ENCODE measurements around the gene ATG13. TPM values are rescaled to one million over a fixed set of nuclear protein-coding genes. Genes with fewer than 3 reads are reported as not detected.

Gene ATG13
- total RNA-seq, 1 donor from 2014 or later = 30.8 TPM

- Histone ChIP-seq H3K9me3 (ENCODE audit: control insufficient read depth in 3 of 3, low read length in 3 of 3) (no peaks in the 10 kb centered on the region), H3K4me3 (ENCODE audit: low read length in 3 of 3) (no peak overlapping the region), H3K4me1 (ENCODE audit: control insufficient read depth in 3 of 3, insufficient read depth in 3 of 3, low read length in 3 of 3) (peaks cover 0 to 8% (median 8%) of the 10 kb centered on the region in 3 donors), H3K27ac (ENCODE audit: low read depth, low read length) (no peak overlapping the region), H3K9ac (ENCODE audit: low read depth in 1 of 3, low read length in 3 of 3) (no peak overlapping the region), H3K27me3 (ENCODE audit: control insufficient read depth in 3 of 3, insufficient read depth in 3 of 3, low read length in 3 of 3) (no peaks in the 10 kb centered on the region), H3K36me3 (ENCODE audit: control insufficient read depth in 3 of 3, insufficient read depth in 3 of 3, low read length in 3 of 3) (no peaks in the 10 kb centered on the region)
These were observed 101.0 kb downstream of the ATG13 start for GRCh38 chr11:46718155-46719019.

GRCh38 chr11:46719048-46719542, 101.7 kb downstream of the ATG13 start, which contains the start of gene F2:
F2 (plus strand) TSS chr11:46719213; CDS start chr11:46719236, 23 bp downstream.
- Histone ChIP-seq H3K4me3 (ENCODE audit: low read length in 3 of 3) (no peak within 1 kb of the TSS), H3K9ac (ENCODE audit: low read depth in 1 of 3, low read length in 3 of 3) (no peak within 1 kb of the TSS), H3K27me3 (ENCODE audit: control insufficient read depth in 3 of 3, insufficient read depth in 3 of 3, low read length in 3 of 3) (no peaks in the 10 kb centered on the region), H3K4me1 (ENCODE audit: control insufficient read depth in 3 of 3, insufficient read depth in 3 of 3, low read length in 3 of 3) (peaks cover 0 to 5% (median 5%) of the 10 kb centered on the region in 3 donors), H3K27ac (ENCODE audit: low read depth, low read length) (no peak within 1 kb of the TSS), H3K9me3 (ENCODE audit: control insufficient read depth in 3 of 3, low read length in 3 of 3) (no peaks in the 10 kb centered on the region), H3K36me3 (ENCODE audit: control insufficient read depth in 3 of 3, insufficient read depth in 3 of 3, low read length in 3 of 3) (no peaks in the 10 kb centered on the region)

GRCh38 chr11:46719543-46720218, 102.3 kb downstream of the ATG13 start:
- Histone ChIP-seq H3K9me3 (ENCODE audit: control insufficient read depth in 3 of 3, low read length in 3 of 3) (no peaks in the 10 kb centered on the region), H3K4me3 (ENCODE audit: low read length in 3 of 3) (no peak overlapping the region), H3K36me3 (ENCODE audit: control insufficient read depth in 3 of 3, insufficient read depth in 3 of 3, low read length in 3 of 3) (no peaks in the 10 kb centered on the region), H3K27ac (ENCODE audit: low read depth, low read length) (no peak overlapping the region), H3K9ac (ENCODE audit: low read depth in 1 of 3, low read length in 3 of 3) (no peak overlapping the region), H3K4me1 (ENCODE audit: control insufficient read depth in 3 of 3, insufficient read depth in 3 of 3, low read length in 3 of 3) (peaks cover 0 to 3% (median 3%) of the 10 kb centered on the region in 3 donors), H3K27me3 (ENCODE audit: control insufficient read depth in 3 of 3, insufficient read depth in 3 of 3, low read length in 3 of 3) (no peaks in the 10 kb centered on the region)

GRCh38 chr11:46721286-46721685, 103.9 kb downstream of the ATG13 start:
- Histone ChIP-seq H3K9ac (ENCODE audit: low read depth in 1 of 3, low read length in 3 of 3) (no peak overlapping the region), H3K36me3 (ENCODE audit: control insufficient read depth in 3 of 3, insufficient read depth in 3 of 3, low read length in 3 of 3) (no peaks in the 10 kb centered on the region), H3K27me3 (ENCODE audit: control insufficient read depth in 3 of 3, insufficient read depth in 3 of 3, low read length in 3 of 3) (no peaks in the 10 kb centered on the region), H3K4me3 (ENCODE audit: low read length in 3 of 3) (no peak overlapping the region), H3K4me1 (ENCODE audit: control insufficient read depth in 3 of 3, insufficient read depth in 3 of 3, low read length in 3 of 3) (no peaks in the 10 kb centered on the region), H3K27ac (ENCODE audit: low read depth, low read length) (no peak overlapping the region), H3K9me3 (ENCODE audit: control insufficient read depth in 3 of 3, low read length in 3 of 3) (no peaks in the 10 kb centered on the region)

- Histone ChIP-seq H3K27ac (ENCODE audit: low read depth, low read length) (no peak overlapping the region), H3K36me3 (ENCODE audit: control insufficient read depth in 3 of 3, insufficient read depth in 3 of 3, low read length in 3 of 3) (no peaks in the 10 kb centered on the region), H3K9me3 (ENCODE audit: control insufficient read depth in 3 of 3, low read length in 3 of 3) (no peaks in the 10 kb centered on the region), H3K27me3 (ENCODE audit: control insufficient read depth in 3 of 3, insufficient read depth in 3 of 3, low read length in 3 of 3) (no peaks in the 10 kb centered on the region), H3K4me1 (ENCODE audit: control insufficient read depth in 3 of 3, insufficient read depth in 3 of 3, low read length in 3 of 3) (no peaks in the 10 kb centered on the region), H3K4me3 (ENCODE audit: low read length in 3 of 3) (no peak overlapping the region), H3K9ac (ENCODE audit: low read depth in 1 of 3, low read length in 3 of 3) (no peak overlapping the region)
These were observed 105.4 kb downstream of the ATG13 start for GRCh38 chr11:46722566-46723358.

- Histone ChIP-seq H3K27ac (ENCODE audit: low read depth, low read length) (no peak overlapping the region), H3K9ac (ENCODE audit: low read depth in 1 of 3, low read length in 3 of 3) (no peak overlapping the region), H3K9me3 (ENCODE audit: control insufficient read depth in 3 of 3, low read length in 3 of 3) (no peaks in the 10 kb centered on the region), H3K27me3 (ENCODE audit: control insufficient read depth in 3 of 3, insufficient read depth in 3 of 3, low read length in 3 of 3) (no peaks in the 10 kb centered on the region), H3K4me1 (ENCODE audit: control insufficient read depth in 3 of 3, insufficient read depth in 3 of 3, low read length in 3 of 3) (no peaks in the 10 kb centered on the region), H3K36me3 (ENCODE audit: control insufficient read depth in 3 of 3, insufficient read depth in 3 of 3, low read length in 3 of 3) (no peaks in the 10 kb centered on the region), H3K4me3 (ENCODE audit: low read length in 3 of 3) (no peak overlapping the region)
These were observed 106.0 kb downstream of the ATG13 start for GRCh38 chr11:46723359-46723680.

GRCh38 chr11:46724088-46724487, 106.7 kb downstream of the ATG13 start:
- no peaks in the 10 kb centered on the region for H3K9me3 ChIP-seq (ENCODE audit: control insufficient read depth in 3 of 3, low read length in 3 of 3)
- H3K4me1 ChIP-seq (ENCODE audit: control insufficient read depth in 3 of 3, insufficient read depth in 3 of 3, low read length in 3 of 3) = no peaks in the 10 kb centered on the region
- no peaks in the 10 kb centered on the region for H3K36me3 ChIP-seq (ENCODE audit: control insufficient read depth in 3 of 3, insufficient read depth in 3 of 3, low read length in 3 of 3)
- H3K27me3 ChIP-seq (ENCODE audit: control insufficient read depth in 3 of 3, insufficient read depth in 3 of 3, low read length in 3 of 3) = no peaks in the 10 kb centered on the region
- no peak overlapping the region for H3K27ac ChIP-seq (ENCODE audit: low read depth, low read length)
- no peak overlapping the region for H3K9ac ChIP-seq (ENCODE audit: low read depth in 1 of 3, low read length in 3 of 3)
- no peak overlapping the region for H3K4me3 ChIP-seq (ENCODE audit: low read length in 3 of 3)

Other genes with a start within 250 kb of the ATG13 start
- 28.2 TPM for gene MDK, start 235.9 kb upstream of the ATG13 start, total RNA-seq
- gene CHRM4, start 225.8 kb upstream of the ATG13 start, total RNA-seq = not detected
- 17.7 TPM for gene AMBRA1, start 23.5 kb upstream of the ATG13 start, total RNA-seq
- 4.7 TPM for gene HARBI1, start 326 bp upstream of the ATG13 start, total RNA-seq
- 19.8 TPM for gene ARHGAP1, start 83.1 kb downstream of the ATG13 start, total RNA-seq
- 5.7 TPM for gene ZNF408, start 83.5 kb downstream of the ATG13 start, total RNA-seq
- gene F2, start 101.7 kb downstream of the ATG13 start, total RNA-seq = 0.52 TPM
- gene CKAP5, start 228.7 kb downstream of the ATG13 start, total RNA-seq = 58.5 TPM

Measured in skeletal muscle tissue (tissue), 4 donors.